Activated T-cell treated with anti-CD3 and anti-CD28 coated beads, Interleukin-2, amount 50 U/mL, for 72 hours (primary cell): ENCODE results near the gene GDE1. TPM values are rescaled to one million over a fixed set of nuclear protein-coding genes. Genes with fewer than 3 reads are reported as not detected.

Source experiments
- ATAC-seq, 2 donors: fragments of 150-1000 bp; cut with Tn5 transposase; replicated peaks in 1 of 2; 2 replicates each; pipeline ENCODE4 v1.10.0; 2021; ENCODE audit warnings: moderate library complexity in 2 of 2, mild to moderate bottlenecking in 1 of 2
- DNase-seq, 2 donors: peaks; one replicate each; pipeline ENCODE4 v3.0.0; 2021 to 2022; ENCODE audit warnings: mixed read lengths in 1 of 2
- H3K27ac Mint-ChIP-seq: one replicate; pipeline ENCODE4 v1.8.0; 2022; ENCODE audit warnings: mild to moderate bottlenecking, moderate library complexity, mixed read lengths
- H3K27me3 Mint-ChIP-seq: one replicate; pipeline ENCODE4 v1.8.0; 2022; ENCODE audit warnings: low read depth, mixed read lengths
- H3K36me3 Mint-ChIP-seq, 2 donors: one replicate each; pipeline ENCODE4 v1.8.0; 2022; ENCODE audit warnings: mixed read lengths in 2 of 2, mild to moderate bottlenecking in 1 of 2; ENCODE audit not compliant: insufficient read depth in 2 of 2
- H3K4me1 Mint-ChIP-seq: one replicate; pipeline ENCODE4 v1.8.0; 2022; ENCODE audit warnings: low read depth, mixed read lengths
- H3K4me3 Mint-ChIP-seq, 2 donors: one replicate each; pipeline ENCODE4 v1.8.0; 2022; ENCODE audit warnings: mild to moderate bottlenecking in 2 of 2, mixed read lengths in 2 of 2, moderate library complexity in 2 of 2
- H3K9me3 Mint-ChIP-seq, 2 donors: one replicate each; pipeline ENCODE4 v1.8.0; 2022; ENCODE audit warnings: mixed read lengths in 2 of 2
- total RNA-seq, 2 donors: library from RNA; stranded (reverse); gene quantifications; one replicate each; pipeline ENCODE4 v1.2.3, GENCODE V29; 2022

Gene GDE1
- total RNA-seq, 2 donors from 2014 or later, result 26.3 TPM

- no peaks in the 10 kb centered on the region for H3K9me3 Mint-ChIP-seq
- ATAC-seq (no peak), DNase-seq (no peak)
- peak overlapping the region; percentile 45 for H3K27ac Mint-ChIP-seq
- peaks cover 8 to 15% of the 10 kb centered on the region in 2 donors for H3K36me3 Mint-ChIP-seq
- H3K4me3 Mint-ChIP-seq, result no peak overlapping the region
- H3K4me1 Mint-ChIP-seq, result peaks cover 49% of the 10 kb centered on the region
- H3K27me3 Mint-ChIP-seq, result no peaks in the 10 kb centered on the region
Measured at GRCh38 chr16:19518388-19518787, 3.5 kb downstream of the GDE1 start.

GRCh38 chr16:19517424-19518089 lies 4.3 kb downstream of the GDE1 start:
- Mint-ChIP-seq H3K27ac (peak overlapping the region; percentile 82), H3K4me1 (peaks cover 43% of the 10 kb centered on the region), H3K36me3 (peaks cover 9 to 21% of the 10 kb centered on the region in 2 donors), H3K9me3 (no peaks in the 10 kb centered on the region), H3K27me3 (no peaks in the 10 kb centered on the region), H3K4me3 (peak overlapping the region in 1 of 2 donors; percentile 35)
- ATAC-seq (peak; percentile 12 to 28), DNase-seq (peak; percentile 11 to 32)

- H3K9me3 Mint-ChIP-seq, result no peaks in the 10 kb centered on the region
- peaks cover 9 to 23% of the 10 kb centered on the region in 2 donors for H3K36me3 Mint-ChIP-seq
- H3K4me1 Mint-ChIP-seq, result peaks cover 32% of the 10 kb centered on the region
- ATAC-seq (no peak), DNase-seq (no peak)
- H3K27ac Mint-ChIP-seq, result no peak overlapping the region
- no peaks in the 10 kb centered on the region for H3K27me3 Mint-ChIP-seq
- no peak overlapping the region for H3K4me3 Mint-ChIP-seq
Measured at GRCh38 chr16:19515757-19516156, 6.1 kb downstream of the GDE1 start.

- ATAC-seq (no peak), DNase-seq (no peak)
- Mint-ChIP-seq H3K4me1 (peaks cover 17% of the 10 kb centered on the region), H3K4me3 (no peak overlapping the region), H3K9me3 (no peaks in the 10 kb centered on the region), H3K36me3 (peaks cover 9 to 20% of the 10 kb centered on the region in 2 donors), H3K27ac (no peak overlapping the region), H3K27me3 (no peaks in the 10 kb centered on the region)
Measured at GRCh38 chr16:19513377-19514053, 8.4 kb downstream of the GDE1 start.

GRCh38 chr16:19512297-19512696 lies 9.6 kb downstream of the GDE1 start:
- Mint-ChIP-seq H3K27me3 (no peaks in the 10 kb centered on the region), H3K4me1 (peaks cover 8% of the 10 kb centered on the region), H3K36me3 (peaks cover 9 to 20% of the 10 kb centered on the region in 2 donors), H3K27ac (peak overlapping the region; percentile 78), H3K9me3 (no peaks in the 10 kb centered on the region), H3K4me3 (no peak overlapping the region)
- DNase-seq, result no peak
- no peak for ATAC-seq

- DNase-seq (no peak), ATAC-seq (no peak)
- Mint-ChIP-seq H3K27ac (no peak overlapping the region), H3K9me3 (no peaks in the 10 kb centered on the region), H3K4me3 (no peak overlapping the region), H3K4me1 (no peaks in the 10 kb centered on the region), H3K27me3 (no peaks in the 10 kb centered on the region), H3K36me3 (peaks cover 6 to 15% of the 10 kb centered on the region in 2 donors)
Measured at GRCh38 chr16:19507867-19508266, 14.0 kb downstream of the GDE1 start.

- peaks cover 7 to 11% of the 10 kb centered on the region in 2 donors for H3K36me3 Mint-ChIP-seq
Measured at GRCh38 chr16:19506965-19507364, 14.9 kb downstream of the GDE1 start.

GRCh38 chr16:19505600-19506303 lies 16.1 kb downstream of the GDE1 start:
- H3K4me1 Mint-ChIP-seq, result no peaks in the 10 kb centered on the region
- no peak overlapping the region for H3K27ac Mint-ChIP-seq
- no peaks in the 10 kb centered on the region for H3K27me3 Mint-ChIP-seq
- H3K36me3 Mint-ChIP-seq, result peaks cover 7 to 14% of the 10 kb centered on the region in 2 donors
- DNase-seq (no peak), ATAC-seq (no peak)
- no peak overlapping the region for H3K4me3 Mint-ChIP-seq
- no peaks in the 10 kb centered on the region for H3K9me3 Mint-ChIP-seq

More at GRCh38 chr16:19506965-19507364, 14.9 kb downstream of the GDE1 start:
- H3K9me3 Mint-ChIP-seq, result no peaks in the 10 kb centered on the region
- no peaks in the 10 kb centered on the region for H3K27me3 Mint-ChIP-seq
- no peak overlapping the region for H3K4me3 Mint-ChIP-seq
- DNase-seq, result no peak
- no peaks in the 10 kb centered on the region for H3K4me1 Mint-ChIP-seq
- H3K27ac Mint-ChIP-seq, result no peak overlapping the region
- no peak for ATAC-seq

- H3K4me1 Mint-ChIP-seq, result no peaks in the 10 kb centered on the region
- peaks cover 7 to 16% of the 10 kb centered on the region in 2 donors for H3K36me3 Mint-ChIP-seq
- no peaks in the 10 kb centered on the region for H3K27me3 Mint-ChIP-seq
- H3K9me3 Mint-ChIP-seq, result no peaks in the 10 kb centered on the region
- DNase-seq, result no peak
- H3K4me3 Mint-ChIP-seq, result no peak overlapping the region
- ATAC-seq, result no peak
- H3K27ac Mint-ChIP-seq, result peak overlapping the region; percentile 75
Measured at GRCh38 chr16:19503461-19504075, 18.3 kb downstream of the GDE1 start.

GRCh38 chr16:19502395-19503131 lies 19.3 kb downstream of the GDE1 start:
- no peak overlapping the region for H3K4me3 Mint-ChIP-seq
- DNase-seq, result peak; percentile 64 to 69
- H3K4me1 Mint-ChIP-seq, result no peaks in the 10 kb centered on the region
- H3K27me3 Mint-ChIP-seq, result no peaks in the 10 kb centered on the region
- H3K27ac Mint-ChIP-seq, result no peak overlapping the region
- H3K36me3 Mint-ChIP-seq, result peaks cover 7 to 16% of the 10 kb centered on the region in 2 donors
- ATAC-seq, result peak in 1 of 2 donors; percentile 53
- no peaks in the 10 kb centered on the region for H3K9me3 Mint-ChIP-seq

GRCh38 chr16:19499481-19499880 lies 22.4 kb downstream of the GDE1 start:
- Mint-ChIP-seq H3K27me3 (no peaks in the 10 kb centered on the region), H3K4me1 (no peaks in the 10 kb centered on the region), H3K4me3 (no peak overlapping the region), H3K27ac (peak overlapping the region; percentile 42), H3K36me3 (peaks cover 7 to 10% of the 10 kb centered on the region in 2 donors), H3K9me3 (no peaks in the 10 kb centered on the region)
- no peak for DNase-seq
- ATAC-seq, result no peak

GRCh38 chr16:19499006-19499405 lies 22.9 kb downstream of the GDE1 start:
- peaks cover 4 to 7% of the 10 kb centered on the region in 2 donors for H3K36me3 Mint-ChIP-seq

More at GRCh38 chr16:19499006-19499405, 22.9 kb downstream of the GDE1 start:
- no peak overlapping the region for H3K4me3 Mint-ChIP-seq
- H3K4me1 Mint-ChIP-seq, result peaks cover 3% of the 10 kb centered on the region
- no peaks in the 10 kb centered on the region for H3K9me3 Mint-ChIP-seq
- no peak overlapping the region for H3K27ac Mint-ChIP-seq
- no peaks in the 10 kb centered on the region for H3K27me3 Mint-ChIP-seq
- DNase-seq, result no peak
- no peak for ATAC-seq
